GM12892 (cell line): ENCODE results near the gene SLC25A28. TPM values are rescaled to one million over a fixed set of nuclear protein-coding genes. Genes with fewer than 3 reads are reported as not detected.

ENCODE experiments used
- DNase-seq: peaks from one replicate; pipeline ENCODE4 v3.0.0; 2011; ENCODE audit not compliant: insufficient read length
- FAIRE-seq: peaks from 2 replicates; lab custom pipeline; 2011; peaks lifted over from hg19 to GRCh38; lab: Jason Lieb, UNC
- POLR2A ChIP-seq: IDR thresholded peaks from 2 replicates; pipeline ENCODE4 v1.6.1; 2011; ENCODE audit warnings: low read depth, low read length, control low read depth
- POLR2AphosphoS5 ChIP-seq: IDR thresholded peaks from 2 replicates; pipeline ENCODE4 v1.6.1; 2011; ENCODE audit warnings: low read depth, low read length, control low read depth
- TAF1 ChIP-seq: IDR thresholded peaks from 2 replicates; pipeline ENCODE4 v1.6.1; 2011; ENCODE audit warnings: low read depth, mild to moderate bottlenecking, control low read depth, low read length, borderline replicate concordance
- polyA plus RNA-seq: library from polyadenylated mRNA; unstranded; fragments of >200 nt; gene quantifications from one replicate; pipeline ENCODE4 v1.2.1, GENCODE V29; 2012; ENCODE audit warnings: missing spikeins, inconsistent platforms; ENCODE audit not compliant: missing spikeins

The SLC25A28 gene, protein sequence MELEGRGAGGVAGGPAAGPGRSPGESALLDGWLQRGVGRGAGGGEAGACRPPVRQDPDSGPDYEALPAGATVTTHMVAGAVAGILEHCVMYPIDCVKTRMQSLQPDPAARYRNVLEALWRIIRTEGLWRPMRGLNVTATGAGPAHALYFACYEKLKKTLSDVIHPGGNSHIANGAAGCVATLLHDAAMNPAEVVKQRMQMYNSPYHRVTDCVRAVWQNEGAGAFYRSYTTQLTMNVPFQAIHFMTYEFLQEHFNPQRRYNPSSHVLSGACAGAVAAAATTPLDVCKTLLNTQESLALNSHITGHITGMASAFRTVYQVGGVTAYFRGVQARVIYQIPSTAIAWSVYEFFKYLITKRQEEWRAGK
- 38.5 TPM for polyA plus RNA-seq

DNA sequence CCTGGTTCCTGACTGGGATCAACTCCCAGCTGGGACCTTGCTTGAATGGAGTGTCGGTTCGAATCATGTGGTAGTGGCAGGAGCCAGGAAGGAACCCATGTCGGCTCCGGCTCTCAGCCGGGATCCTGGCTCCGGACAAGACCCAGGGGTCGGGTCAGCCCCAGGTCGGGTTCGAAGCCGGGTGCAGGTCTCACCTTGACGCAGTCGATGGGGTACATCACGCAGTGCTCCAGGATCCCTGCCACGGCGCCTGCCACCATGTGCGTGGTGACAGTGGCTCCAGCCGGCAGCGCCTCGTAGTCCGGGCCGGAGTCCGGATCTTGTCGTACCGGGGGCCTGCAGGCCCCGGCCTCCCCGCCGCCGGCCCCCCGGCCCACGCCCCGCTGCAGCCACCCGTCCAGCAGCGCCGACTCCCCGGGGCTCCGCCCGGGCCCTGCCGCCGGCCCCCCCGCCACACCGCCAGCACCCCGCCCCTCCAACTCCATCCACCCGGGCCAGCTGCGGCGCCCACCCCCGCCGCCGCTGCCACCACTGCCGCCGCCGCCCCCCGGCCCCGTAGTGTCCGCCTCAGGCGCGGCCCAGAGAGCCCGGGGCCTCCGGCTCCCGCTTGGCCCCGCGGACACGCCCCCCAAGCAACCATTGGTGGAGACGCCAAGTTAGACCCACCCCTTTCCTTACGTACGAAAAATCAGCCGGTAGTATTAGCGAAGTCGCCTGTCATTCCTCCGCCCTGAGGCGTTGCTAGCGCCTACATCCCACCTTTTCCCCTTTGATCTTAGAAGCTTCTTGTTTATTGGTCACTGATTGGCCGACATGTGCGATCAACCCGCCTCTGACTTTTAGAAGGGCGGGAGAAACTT lies at the start of gene SLC25A28:
TSS of gene SLC25A28 (minus strand) at position 589 of the 860 bp plus-strand sequence. CDS start at position 485, 104 bp downstream.
- TF ChIP-seq POLR2A = no peak
- peak; percentile 66; the same call in 1 of the 2 replicates for TF ChIP-seq TAF1
- DNase-seq = peak; percentile 83
- peak; percentile 93 for FAIRE-seq

- FAIRE-seq = no peak
- DNase-seq = no peak
- TF ChIP-seq POLR2AphosphoS5 = no peak
- TF ChIP-seq POLR2A = no peak
- TF ChIP-seq TAF1 = no peak
Measured at GRCh38 chr10:99667108-99667751, 47.0 kb upstream of the SLC25A28 start.

DNA sequence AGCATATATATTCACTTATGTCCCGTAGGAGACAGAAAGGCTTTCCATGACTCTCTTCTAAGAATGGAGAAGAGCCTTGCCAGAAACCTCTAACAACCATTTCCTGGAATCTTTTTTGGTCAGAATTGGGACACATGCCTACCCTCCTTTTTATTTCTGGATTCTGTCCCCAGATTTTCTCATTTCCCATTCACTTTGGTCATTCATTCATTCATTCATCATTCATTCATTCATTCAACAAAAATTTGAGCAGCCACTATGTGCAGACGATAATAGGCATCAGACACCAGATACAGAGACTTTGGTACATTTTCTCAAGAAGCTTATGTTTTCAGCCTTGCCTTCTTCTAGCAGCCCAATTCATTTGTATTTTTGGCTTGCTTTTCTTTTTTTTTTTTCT lies 45.1 kb upstream of the SLC25A28 start:
- TF ChIP-seq TAF1 (no peak), POLR2AphosphoS5 (no peak), POLR2A (no peak)
- FAIRE-seq (no peak), DNase-seq (no peak)

GRCh38 chr10:99661377-99661763 lies 41.1 kb upstream of the SLC25A28 start:
- TF ChIP-seq POLR2A = no peak
- FAIRE-seq = no peak
- DNase-seq = no peak

DNA sequence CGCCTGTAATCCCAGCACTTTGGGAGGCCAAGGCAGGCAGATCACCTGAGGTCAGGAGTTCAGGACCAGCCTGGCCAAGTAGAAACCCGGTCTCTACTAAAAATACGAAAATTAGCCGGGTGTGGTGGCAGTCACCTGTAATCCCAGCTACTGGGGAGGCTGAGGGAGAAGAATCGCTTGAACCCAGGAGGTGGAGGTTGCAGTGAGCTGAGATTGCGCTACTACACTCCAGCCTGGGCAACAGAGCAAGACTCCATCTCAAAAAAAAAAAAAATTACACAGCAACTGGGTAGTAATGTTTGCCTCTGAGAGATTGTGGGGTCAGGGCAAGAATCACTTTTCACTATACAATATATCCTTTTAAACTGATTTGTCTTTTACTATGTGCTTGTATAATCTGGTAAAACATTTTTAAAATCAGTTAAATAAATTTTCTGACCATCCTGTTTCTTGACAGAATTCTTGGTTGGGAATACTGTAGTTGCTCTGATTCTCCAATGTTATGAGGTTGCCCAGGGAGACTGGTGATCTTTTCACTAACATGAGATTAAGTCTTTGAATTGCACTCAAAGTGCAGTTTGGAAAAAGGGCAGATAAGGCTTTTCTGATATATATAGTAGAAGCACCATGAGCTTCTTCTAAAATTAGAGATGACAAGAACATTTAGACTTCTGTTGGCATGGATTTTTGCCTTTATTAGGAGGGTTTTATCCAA lies 40.6 kb upstream of the SLC25A28 start:
- no peak for DNase-seq
- TF ChIP-seq POLR2AphosphoS5 (no peak), POLR2A (no peak), TAF1 (no peak)

DNA sequence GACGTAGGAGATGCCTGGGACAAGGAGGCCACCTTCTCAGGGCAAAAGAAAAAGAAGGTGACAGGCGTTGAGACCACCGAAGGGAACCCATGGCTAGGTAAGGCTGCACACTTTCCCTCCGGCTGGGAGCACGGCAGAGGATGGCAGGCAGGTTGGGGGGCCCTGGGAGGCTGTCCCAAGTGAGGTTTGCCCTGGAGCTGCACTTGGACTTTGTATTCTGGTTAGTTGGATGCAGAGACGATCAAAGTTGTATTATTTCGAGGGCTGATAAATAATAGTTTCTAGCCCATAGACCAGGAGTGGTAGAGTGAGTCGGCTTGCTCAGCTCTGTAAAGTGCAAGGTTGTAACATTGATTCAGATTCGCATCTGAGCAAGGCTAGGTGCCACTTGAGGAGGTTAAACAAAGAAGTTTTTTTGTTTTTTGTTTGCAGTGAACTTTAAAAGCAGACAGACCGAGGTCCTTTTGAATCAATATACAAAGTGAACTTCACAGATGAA lies 39.7 kb upstream of the SLC25A28 start:
- FAIRE-seq (no peak), DNase-seq (no peak)
- no peak for TF ChIP-seq TAF1
- no peak for TF ChIP-seq POLR2A
- TF ChIP-seq POLR2AphosphoS5 = no peak

More for the DNA sequence above, 40.6 kb upstream of the SLC25A28 start:
- no peak for FAIRE-seq

DNA sequence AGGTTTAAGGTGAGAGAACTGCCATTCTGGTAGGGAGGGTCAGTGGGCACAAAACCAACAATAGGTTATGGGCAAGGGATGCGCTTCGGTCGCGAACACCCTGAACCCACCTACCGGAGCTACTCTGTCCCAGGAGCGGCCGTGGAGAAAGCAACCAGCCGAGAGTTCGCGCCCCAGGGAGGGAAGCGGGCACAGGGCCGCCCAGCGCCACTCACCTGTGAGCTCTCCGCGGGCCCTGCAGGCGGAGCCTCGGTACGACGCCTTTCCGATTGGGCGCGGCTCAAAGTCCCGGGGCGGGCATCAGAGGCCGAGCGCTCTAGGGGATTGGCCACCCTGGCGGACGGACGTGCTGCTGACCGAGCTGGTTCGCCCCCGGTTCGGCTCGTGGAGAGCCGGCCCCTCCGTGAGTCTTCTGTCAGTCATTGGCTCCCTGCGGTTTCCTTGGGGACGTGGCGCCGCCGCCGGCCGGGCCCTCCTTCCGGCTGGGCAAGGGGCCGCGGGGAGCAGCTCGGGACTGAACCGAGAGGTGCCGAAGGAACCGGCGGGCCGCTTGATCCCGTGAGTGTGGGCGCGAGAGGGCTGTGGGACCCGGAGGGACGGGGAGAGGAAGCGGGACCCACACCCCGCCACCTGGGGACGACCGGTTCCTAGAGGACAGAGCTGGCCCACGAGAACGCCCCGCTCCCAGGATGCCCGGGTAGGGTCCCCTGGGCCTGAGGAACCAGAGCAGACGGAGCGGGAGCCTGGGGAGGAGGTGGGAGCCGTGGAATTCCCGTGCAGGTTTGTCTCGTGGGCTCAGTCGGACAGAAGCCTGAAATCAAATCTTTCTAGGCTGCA lies 39.0 kb upstream of the SLC25A28 start, which contains the start of gene ENTPD7:
TSS of gene ENTPD7 (plus strand) at position 479 of the 837 bp plus-strand sequence. CDS start 448 bp downstream, outside the sequence.
- TF ChIP-seq POLR2A (peak; percentile 60; the same call in 1 of the 2 replicates), TAF1 (no peak)
- FAIRE-seq (peak; percentile 97), DNase-seq (peak; percentile 98)

DNA sequence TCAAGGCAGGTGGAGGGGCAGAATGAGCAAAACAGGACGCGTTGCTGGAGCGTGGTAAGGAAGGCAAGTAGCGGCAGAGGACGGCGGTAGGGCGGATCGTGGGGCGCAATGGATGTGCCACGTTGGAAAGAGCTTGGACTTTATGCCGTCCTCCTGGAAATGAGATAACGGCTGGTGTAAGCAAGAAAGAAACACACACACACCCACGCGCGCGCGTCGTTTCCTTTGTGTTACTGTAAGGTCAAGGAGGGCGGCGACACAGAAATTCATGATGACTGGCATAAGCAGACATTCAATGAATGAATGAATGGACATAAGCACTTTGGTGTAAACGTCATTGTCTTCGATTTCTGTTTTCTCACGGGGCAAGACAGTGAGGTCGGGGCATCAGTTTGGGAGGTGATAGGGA lies 38.4 kb upstream of the SLC25A28 start:
- no peak for FAIRE-seq
- TF ChIP-seq POLR2A (no peak), TAF1 (no peak), POLR2AphosphoS5 (no peak)
- no peak for DNase-seq

- TF ChIP-seq POLR2A = no peak
- no peak for TF ChIP-seq TAF1
- no peak for TF ChIP-seq POLR2AphosphoS5
- DNase-seq = no peak
- FAIRE-seq = no peak
Measured at GRCh38 chr10:99656199-99657064, 36.2 kb upstream of the SLC25A28 start.
